GM19035 (cell line): ENCODE results near the gene SLC25A44.
"Not testable (repeated sequence)": the region's sequence is repeated elsewhere in the genome, so short reads cannot be mapped to it uniquely, and the experiment has no call there.

Experiments
- ATAC-seq: cut with Tn5 transposase; IDR thresholded peaks from one replicate; pipeline ENCODE4 v1.9.1; 2021; ENCODE audit not compliant: unreplicated experiment

Gene SLC25A44

DNA sequence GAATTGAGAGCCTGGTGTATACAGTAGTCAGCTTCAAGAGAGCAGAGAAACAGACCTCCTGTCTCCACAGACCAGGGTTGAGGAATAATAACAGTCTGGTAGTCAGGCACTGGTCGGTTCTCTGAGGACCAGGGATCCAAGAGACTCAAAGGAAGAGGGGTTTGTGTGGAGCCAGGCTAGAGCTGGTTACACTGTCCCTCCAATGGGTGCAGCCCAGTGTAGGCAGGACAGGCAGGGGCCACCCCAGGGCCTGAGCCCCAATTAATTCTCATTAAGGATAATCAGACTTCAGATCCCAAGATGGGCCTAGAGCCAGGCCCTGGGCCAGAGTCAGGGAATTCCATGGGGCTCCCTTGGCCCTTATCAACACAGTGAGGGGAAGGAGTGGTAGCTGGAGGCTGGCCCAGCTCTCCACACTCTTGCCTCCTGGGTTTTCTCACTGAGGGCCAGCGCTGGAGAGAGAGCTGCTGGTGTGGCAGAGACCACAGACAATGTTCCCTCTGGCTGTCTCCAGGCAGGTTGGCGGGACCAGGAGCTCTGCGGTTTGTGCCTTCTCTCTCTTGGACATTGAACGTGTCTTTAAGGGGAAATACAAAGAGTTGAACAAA lies 31.4 kb upstream of the SLC25A44 start:
- ATAC-seq, result no peak

DNA sequence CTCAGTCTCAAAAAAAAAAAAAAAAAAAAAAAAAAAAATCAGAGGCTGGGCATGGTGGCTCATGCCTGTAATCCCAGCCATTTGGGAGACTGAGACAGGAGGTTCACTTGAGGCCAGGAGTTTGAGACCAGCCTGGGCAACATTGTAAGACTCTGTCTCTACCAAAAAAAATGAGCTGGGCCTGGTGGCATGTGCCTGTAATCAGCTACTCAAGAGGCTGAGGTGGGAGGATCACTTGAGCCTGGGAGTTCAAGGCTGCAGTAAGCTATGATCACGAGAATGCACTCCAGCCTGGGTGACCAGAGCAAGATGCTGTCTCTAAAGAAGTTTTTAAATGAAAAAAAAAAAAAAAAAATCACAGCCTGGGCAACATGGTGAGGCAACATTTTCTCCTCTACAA lies 30.2 kb upstream of the SLC25A44 start:
- ATAC-seq, result no peak

DNA sequence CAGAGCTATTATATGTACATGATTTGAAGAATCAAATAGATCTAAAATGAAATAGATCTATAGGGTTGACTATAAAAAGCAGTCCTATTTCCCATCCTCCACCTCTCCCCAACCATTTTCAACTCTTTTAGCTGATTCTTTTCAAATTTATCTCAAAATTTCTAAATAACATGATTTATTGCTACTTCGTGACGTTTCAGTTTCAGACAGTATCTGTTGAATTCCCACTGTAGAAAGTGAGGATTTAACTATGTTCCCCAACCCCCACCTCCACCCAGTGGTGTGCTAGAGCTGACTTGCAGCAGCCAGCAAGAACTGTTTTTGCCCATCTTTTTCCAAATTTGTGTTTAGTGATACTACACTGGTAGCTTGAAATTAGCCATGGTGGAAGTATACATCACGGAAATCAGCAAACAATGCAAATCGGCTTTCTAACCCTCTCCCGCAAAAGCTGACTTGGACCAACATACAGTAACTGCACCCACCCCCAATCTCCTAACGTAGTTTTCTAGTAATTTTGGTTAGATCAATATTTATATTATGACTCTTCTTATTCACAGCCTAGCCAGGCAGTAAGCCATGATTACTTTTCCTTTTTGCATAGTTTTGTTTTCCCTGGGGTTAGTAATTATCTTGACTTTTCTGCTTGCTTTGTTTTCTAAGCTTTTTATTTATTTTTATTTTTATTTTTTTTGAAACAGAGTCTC lies 29.6 kb upstream of the SLC25A44 start:
- no peak for ATAC-seq

DNA sequence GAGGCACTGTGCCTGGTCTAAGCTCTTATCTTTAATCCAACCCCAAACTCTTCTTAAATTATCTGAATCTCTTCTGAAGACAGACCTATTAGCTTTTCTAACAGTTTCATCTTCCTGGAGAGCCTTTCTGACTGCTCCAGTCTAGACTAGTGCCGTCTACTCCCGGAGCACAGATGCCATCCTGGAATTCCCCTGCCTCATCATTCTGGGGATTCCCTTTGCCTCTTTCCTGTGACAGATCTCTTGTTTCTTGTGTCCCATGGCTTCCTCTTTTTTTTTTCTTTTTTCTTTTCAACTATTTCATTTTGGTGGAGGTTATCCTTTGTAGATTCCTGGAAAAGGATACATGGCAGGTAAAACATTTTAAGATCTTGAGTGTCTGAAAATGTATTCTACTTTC lies 28.8 kb upstream of the SLC25A44 start:
- ATAC-seq, result no peak

DNA sequence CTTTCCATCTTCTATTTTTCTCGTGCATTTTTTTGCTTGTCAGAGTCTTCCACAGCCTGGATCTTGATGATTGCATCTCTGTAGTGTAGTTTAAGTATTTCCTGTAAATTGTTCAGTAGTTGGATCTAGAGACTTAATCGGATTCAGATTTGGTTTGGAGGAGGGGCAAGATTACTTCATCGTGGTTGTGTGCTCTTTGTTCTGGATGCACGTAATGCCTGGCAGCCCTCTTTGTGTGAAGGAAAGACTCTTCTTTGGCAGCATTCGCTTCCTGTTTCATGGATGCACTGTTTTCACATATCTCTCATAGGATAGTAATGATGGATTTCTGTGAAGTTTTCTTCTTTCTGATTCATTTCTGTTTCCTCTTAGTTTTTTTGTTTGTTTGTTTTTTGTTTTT lies 26.4 kb upstream of the SLC25A44 start:
- ATAC-seq, result no peak

DNA sequence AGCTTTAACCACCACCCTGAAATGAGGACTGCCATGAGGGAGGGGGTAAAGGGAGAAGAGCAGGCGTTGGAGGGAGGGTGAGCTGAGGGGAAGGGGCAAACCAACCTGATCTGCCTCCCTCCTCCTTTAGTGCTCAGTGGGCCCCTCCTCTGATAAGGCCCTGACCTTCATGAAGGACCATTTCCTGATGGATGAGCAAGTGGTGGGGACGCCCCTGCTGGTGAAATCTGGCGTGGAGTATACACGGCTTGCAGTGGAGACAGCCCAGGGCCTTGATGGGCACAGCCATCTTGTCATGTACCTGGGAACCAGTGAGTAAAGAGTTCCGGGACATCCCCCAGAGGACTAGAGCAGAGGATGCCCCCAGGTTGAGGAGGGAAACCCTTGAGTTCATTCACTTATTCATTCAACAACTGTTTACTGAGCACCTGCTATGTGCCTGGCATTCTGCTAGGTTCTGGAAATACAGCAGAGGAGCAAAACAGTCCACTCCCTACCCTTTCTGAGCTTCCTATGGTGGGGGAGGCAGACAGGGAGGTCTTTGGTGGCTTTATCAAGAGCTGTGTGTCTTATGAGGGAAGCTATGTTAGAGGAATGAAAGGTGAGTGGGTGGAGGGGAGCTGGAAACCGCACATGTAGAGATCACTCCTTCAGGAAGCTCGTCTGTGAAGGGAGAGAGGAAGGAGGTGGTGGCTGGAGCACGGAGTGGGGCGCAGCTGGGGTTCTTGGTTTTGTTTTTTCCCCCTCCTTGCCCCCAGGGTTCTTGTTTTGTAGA lies 21.0 kb upstream of the SLC25A44 start:
- no peak for ATAC-seq

DNA sequence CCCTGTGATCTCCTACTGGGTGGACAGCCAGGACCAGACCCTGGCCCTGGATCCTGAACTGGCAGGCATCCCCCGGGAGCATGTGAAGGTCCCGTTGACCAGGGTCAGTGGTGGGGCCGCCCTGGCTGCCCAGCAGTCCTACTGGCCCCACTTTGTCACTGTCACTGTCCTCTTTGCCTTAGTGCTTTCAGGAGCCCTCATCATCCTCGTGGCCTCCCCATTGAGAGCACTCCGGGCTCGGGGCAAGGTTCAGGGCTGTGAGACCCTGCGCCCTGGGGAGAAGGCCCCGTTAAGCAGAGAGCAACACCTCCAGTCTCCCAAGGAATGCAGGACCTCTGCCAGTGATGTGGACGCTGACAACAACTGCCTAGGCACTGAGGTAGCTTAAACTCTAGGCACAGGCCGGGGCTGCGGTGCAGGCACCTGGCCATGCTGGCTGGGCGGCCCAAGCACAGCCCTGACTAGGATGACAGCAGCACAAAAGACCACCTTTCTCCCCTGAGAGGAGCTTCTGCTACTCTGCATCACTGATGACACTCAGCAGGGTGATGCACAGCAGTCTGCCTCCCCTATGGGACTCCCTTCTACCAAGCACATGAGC lies 17.2 kb upstream of the SLC25A44 start:
- ATAC-seq, result no peak

DNA sequence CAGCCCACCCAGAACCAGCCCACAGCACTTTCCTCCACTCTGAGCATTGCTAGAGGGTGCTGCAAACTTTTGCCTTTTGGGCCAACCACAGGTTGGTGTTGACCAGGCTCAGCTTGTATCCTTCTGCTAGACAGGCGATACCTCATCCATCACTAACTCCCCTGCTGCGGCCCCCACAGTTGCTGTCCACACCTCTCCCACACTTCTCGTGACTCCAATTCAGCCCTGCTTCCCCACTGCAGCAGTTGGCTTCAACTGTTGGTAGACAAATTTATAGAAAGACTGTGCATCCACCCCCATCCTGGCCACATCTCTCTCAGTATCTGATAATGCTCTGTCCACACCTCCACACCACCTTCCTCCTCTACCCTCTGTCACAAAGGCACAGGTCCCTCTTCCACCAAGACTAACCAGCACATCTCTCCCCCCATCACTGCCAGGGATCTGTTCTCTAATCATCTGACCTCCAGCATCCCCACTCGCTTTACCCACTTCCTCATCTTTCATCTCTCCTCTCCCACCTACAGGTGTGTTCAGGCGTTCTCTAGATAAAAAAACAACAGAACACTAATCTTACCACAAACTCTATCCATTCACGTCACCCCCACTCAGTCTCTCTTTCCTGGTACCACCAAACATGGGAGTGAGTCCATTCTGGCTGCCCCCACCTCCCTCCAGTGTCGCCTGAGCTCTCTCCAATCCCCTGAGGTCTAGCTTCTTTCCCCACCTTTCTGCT lies 15.8 kb upstream of the SLC25A44 start:
- ATAC-seq, result no peak

DNA sequence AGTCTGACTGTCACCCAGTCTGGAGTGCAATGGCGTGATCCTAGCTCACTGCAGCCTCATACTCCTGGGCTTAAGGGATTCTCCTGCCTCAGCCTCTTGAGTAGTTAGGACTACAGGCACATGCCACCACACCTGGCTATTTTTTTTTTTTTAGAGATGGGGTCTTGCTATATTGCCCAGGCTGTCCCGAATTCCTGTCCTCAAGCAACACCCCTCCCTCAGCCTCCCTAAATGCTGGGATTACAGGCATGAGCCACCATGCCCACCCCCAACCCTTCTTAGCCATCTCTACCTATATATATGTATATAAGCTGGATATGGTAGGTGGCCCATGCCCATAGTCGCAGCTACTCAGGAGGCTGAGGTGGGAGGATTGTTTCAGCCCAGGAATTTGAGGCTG lies 13.4 kb upstream of the SLC25A44 start:
- no peak for ATAC-seq

DNA sequence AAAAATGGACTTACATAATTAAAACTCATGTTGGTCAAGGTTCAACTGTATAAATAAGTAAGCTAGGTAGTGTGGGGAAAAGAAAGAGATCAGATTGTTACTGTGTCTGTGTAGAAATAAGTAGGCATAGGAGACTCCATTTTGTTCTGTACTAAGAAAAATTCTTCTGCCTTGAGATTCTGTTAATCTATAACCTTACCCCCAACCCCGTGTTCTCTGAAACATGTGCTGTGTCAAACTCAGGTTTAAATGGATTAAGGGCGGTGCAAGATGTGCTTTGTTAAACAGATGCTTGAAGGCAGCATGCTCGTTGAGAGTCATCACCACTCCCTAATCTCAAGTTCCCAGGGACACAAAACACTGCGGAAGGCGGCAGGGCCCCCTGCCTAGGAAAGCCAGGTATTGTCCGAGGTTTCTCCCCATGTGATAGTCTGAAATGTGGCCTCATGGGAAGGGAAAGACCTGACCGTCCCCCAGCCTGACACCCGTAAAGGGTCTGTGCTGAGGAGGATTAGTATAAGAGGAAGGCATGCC lies 12.4 kb upstream of the SLC25A44 start:
- not testable (repeated sequence) for ATAC-seq

DNA sequence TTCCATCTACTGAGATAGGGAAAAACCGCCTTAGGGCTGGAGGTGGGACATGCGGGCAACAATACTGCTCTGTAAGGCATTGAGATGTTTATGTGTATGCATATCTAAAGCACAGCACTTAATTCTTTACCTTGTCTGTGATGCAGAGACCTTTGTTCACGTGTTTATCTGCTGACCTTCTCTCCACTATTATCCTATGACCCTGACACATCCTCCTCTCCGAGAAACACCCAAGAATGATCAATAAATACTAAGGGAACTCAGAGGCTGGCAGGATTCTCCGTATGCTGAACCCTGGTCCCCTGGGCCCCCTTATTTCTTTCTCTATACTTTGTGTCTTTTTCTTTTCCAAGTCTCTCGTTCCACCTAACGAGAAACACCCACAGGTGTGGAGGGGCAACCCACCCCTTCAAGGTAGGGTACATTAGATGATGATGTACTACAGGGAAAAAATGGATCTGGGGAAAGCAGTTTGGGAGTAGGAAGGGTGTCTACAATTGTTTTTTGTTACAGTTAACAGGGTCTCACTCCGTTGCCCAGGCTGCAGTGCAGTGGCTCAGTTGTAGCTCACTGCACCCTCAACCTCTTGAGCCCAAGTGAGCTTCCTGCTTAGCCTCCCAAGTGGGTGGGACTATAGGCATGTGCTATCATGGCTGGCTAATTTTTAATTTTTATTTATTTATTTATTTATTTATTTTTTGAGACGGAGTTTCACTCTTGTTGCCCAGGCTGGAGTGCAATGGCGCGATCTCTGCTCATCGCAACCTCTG lies 11.7 kb upstream of the SLC25A44 start:
- ATAC-seq, result not testable (repeated sequence)

DNA sequence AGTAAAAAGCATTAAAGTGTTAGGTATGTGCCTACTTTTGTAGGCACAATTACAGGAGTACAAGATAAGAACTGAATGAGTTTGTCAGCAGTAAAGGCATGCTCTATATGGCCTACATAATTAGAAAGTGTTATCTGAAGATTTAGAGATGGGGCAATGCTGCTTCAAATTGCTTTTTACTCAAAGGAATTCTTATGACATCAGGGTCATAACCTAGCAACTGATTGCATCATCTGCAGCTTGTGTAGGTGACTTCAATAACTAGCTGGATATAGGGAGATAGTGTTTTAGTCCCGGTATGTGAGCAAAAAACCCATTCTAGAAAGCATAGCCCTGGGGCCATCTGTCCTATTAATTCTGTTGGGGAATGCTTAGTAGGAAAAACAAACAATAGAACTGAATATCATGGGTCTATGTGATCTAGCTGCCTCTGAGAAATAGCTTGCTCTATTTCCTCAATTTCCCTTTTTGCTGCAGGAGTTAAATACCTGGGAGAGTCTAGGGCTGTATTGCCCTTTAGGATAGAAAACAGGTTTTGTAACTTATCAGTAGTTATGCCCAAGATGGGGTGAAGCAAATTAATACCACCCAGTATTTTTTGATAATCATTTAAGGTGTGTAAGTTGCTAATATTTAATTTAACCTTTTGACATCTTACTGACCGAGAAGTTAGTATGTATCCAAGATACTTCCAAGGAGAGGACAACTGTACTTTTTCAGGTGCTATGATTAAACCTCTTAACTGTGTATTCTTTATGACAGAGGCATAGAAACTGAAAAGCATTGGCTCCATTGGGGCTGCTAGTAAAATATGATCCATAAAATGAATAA lies 7.3 kb upstream of the SLC25A44 start:
- ATAC-seq, result not testable (repeated sequence)

DNA sequence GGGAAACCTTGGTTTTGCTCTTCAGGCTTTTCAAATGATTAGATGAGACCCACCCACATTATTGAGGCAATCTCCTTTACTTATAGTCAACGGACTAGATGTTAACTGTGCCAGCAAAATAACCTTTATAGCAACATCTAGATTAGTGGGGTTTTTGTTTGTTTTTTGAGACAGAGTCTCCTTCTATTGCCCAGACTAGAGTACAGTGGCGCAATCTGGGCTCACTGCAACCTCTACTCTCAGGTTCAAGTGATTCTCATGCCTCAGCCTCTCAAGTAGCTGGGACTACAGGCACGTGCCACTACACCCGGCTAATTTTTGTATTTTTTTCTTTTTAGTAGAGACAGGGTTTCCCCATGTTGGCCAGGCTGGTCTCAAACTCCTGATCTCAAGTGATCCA lies 3.6 kb upstream of the SLC25A44 start:
- not testable (repeated sequence) for ATAC-seq

DNA sequence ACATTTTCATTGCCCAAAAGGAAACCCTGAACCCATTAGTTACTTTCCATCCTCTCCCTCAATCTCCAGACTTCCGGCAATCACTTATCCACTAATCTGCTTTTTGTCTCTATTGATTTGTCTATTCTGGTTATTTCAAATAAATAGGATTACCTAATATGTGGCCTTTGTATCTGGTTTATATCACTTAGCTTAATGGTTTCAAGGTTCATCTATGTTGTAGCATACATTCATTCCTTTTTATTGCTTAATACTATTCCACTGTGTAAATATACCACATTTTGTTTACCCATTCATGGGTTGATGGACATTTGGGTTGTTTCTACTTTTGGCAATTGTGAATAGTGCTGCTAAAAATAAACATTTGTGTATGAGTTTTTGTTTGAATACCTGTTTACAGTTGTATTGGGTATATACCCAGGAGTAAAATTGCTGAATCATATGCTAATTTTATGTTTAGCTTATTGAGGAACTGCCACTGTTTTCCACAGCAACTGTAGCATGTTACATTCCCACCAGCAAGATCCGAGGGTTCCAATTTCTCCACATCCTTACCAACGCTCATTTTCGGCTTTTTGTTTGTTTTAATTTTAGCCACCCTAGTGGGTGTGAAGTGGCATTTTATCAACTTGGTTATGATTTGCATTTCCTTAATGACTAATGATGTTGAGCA lies 2.5 kb upstream of the SLC25A44 start:
- ATAC-seq, result no peak

DNA sequence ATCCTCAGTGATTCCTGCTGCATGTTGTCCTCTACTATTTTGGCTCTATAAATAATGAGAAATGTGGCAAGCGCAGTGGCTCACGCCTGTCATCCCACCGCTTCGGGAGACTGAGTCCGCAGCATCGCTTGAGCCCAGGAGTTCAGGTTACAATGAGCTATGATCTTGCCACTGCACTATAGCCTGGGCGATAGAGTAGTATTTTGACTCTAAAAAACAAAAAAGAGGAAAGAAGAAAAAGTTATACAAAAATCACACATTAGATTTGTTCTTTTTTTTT lies 756 bp upstream of the SLC25A44 start:
- ATAC-seq, result no peak

DNA sequence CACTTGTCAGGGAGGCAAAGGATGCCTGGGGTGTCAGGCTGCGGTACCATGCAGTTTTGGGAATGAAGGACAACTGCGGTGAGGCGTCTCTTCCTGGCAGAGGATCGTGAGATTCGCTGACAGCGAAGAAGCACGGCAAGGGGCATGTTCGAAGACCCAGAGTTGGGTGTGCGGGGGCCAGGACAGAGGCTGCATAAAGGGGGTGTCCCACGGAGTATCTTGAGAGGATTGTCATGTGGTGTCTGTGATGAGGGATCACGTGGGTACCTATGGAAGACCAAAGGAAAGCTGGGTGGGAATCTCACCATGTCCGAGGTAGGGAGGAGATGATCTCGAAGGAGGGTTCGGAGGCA lies 372 bp downstream of the SLC25A44 start:
- ATAC-seq, result peak; percentile 2

DNA sequence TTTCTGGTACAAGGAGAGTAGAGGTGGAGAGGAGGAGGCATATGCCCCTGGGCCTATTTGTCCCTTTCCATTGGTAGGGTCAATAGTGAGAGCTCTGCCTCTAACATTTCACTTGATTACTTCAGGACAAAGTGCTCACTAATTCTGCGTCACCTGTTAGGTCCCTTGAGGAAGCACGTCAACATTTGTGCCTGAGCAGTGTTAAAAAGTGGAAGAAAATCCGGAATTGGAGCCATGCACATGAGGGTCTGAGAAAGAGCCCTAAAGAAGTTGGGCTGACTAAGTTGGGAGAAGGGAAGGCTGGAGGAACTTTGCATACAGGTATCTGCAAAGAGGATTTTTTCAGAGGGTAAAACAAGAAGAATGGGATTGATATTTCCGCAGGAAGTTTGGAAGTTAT lies 1.9 kb downstream of the SLC25A44 start:
- ATAC-seq, result no peak

DNA sequence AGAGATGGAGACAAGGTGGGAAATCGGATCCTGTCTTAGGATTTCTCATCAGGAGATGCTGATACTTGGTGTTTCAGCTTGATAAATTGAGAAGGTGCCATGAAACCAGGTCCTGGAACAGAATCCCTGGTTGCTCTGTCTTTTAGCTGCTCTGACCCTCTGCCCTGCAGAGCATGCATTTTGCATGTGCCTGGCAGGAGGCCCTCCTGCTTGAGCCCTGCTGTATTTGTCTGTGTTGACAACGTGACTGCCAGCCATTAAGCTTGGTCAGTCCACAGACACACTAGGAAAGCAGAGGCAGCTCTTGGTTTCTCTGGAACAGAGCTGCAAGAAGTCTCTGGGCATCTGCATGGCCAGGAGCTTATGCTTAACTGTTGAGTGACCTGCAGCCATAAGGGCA lies 2.5 kb downstream of the SLC25A44 start:
- ATAC-seq, result no peak

DNA sequence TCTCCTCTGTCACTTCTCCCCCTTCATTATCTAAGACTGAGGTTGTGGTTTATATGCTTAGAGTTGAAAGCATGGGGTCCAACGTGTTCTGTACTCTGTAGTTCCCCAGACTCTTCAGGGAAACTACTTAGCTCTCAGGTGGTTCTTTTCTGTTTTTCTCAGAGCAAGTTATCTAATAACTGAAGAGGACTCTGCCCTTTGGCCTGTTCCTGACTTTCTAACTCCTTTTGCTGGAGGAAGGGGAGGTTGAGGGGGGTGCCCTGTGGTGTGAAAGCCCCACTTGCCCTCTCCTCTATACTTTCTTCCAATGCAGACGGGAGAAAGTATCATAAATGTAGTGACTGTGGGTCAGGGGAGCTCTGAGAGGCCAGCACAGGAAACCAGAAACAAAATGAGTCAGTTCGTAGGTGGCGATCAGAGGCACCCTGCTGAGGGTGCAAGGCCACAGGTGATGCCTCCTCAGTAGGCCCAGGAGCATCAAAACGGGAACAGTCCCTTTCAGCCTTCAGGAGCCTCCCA lies 5.0 kb downstream of the SLC25A44 start:
- ATAC-seq, result no peak
